Esophagus squamous epithelium (tissue), 4 donors: ENCODE results near the gene SLC41A1.

Experiments used
- CTCF ChIP-seq, 6 experiments: fragments of 450-650 bp in 4 of 6; fragments of 200-600 bp in 2 of 6; sonication (generic) in 2 of 6; IDR thresholded peaks; one replicate each; pipeline ENCODE4 v1.5.1; 2016 to 2019; ENCODE audit warnings: antibody characterized with exemption in 6 of 6, mild to moderate bottlenecking in 4 of 6, moderate library complexity in 4 of 6
- POLR2A ChIP-seq, 4 donors: fragments of 450-650 bp; IDR thresholded peaks; one replicate each; pipeline ENCODE4 v1.6.1; 2017; ENCODE audit warnings: antibody characterized with exemption in 4 of 4, mild to moderate bottlenecking in 4 of 4, moderate library complexity in 3 of 4

GRCh38 chr1:205861540-205861939, 48.5 kb upstream of the SLC41A1 start:
- TF ChIP-seq CTCF (IDR thresholded peaks at IDR 0.05) (no peak), POLR2A (IDR thresholded peaks at IDR 0.05) (no peak)
